ENCODE measurements around the gene VN1R5. TPM values are rescaled to one million over a fixed set of nuclear protein-coding genes. Genes with fewer than 3 reads are reported as not detected.

The VN1R5 gene
- polyA plus RNA-seq, 1 experiment: not detected

DNA sequence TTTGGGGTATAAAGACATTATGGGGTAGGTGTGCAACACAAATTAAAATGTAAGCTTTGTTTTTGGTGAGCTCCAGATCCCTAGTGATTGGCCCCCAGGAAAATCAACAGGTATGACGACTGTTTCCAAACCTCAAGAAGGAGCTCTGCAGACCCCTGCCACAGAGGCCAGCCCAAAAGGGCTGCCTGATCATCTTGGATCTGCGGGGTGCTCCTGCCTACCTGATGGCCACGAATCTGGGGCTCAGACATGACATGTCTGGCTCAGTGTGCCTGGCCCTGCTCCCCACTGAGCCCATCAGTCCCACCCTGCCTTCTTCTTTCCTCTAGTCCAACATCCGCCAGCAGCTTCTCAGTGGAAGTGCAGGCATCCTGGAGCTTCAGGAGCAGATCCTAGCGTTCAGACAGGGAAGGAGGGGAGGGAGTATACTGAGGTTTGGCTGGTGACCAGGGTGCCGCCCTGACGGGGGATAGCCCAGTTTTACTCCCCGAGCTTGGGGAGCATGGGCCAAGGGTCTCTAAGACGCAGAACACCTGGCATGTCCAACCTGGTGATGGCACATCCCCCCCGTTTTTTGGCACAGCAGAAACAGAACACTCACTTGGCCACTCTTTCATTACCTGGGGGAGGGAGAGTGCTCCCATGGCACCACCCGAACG, 44.0 kb downstream of the VN1R5 start:
- ChIA-PET CTCF (interaction anchor here (0.6 kb wide), 1 partner anchor 32 kb away, joined by 3 read pairs; no protein-coding TSS in a partner anchor), POLR2A (no interaction called here)
- H3K4me3 ChIP-seq (ENCODE audit: low read depth, low read length): no peak overlapping the region
- no peak for TF ChIP-seq CTCF (IDR thresholded peaks at IDR 0.05; ENCODE audit: low read depth, low read length)
- H3K9me3 ChIP-seq (ENCODE audit: control insufficient read depth, insufficient read depth, low read length): peaks cover 10% of the 10 kb centered on the region; the same call in 1 of the 2 replicates
- no peak for DNase-seq (ENCODE audit: low read depth, low spot score)
- no peaks in the 10 kb centered on the region for H3K27me3 ChIP-seq (ENCODE audit: control insufficient read depth, insufficient read depth, low read length)
- no peak overlapping the region for H3K27ac ChIP-seq (ENCODE audit: low read depth, low read length)

GRCh38 chr1:247300491-247301175, 44.8 kb downstream of the VN1R5 start:
- CTCF ChIA-PET: no interaction called here
- Histone ChIP-seq H3K27me3 (ENCODE audit: control insufficient read depth, insufficient read depth, low read length) (no peaks in the 10 kb centered on the region), H3K9me3 (ENCODE audit: control insufficient read depth, insufficient read depth, low read length) (peaks cover 10% of the 10 kb centered on the region; the same call in 1 of the 2 replicates), H3K27ac (ENCODE audit: low read depth, low read length) (no peak overlapping the region), H3K4me3 (ENCODE audit: low read depth, low read length) (no peak overlapping the region)
- POLR2A ChIA-PET: no interaction called here
- no peak for DNase-seq (ENCODE audit: low read depth, low spot score)
- TF ChIP-seq CTCF (IDR thresholded peaks at IDR 0.05; ENCODE audit: low read depth, low read length): no peak

DNA sequence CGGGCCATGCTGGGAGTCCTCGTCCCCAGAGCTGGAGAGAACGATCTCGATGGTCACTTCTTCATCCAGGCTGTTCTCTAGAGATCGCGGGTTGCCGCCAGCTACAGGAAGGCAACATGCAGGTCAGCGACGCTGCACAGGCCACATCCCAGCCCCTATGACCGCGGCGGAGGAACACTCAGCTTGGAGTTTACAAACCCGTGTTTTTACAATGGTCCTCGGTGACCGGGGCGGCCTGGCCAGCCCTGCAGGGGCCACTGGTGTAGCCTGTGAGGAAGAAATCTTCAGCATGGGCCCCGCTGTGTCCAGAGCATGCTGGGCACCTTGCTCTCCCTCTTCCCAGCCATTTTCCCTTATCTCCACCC, 45.3 kb downstream of the VN1R5 start:
- no peak overlapping the region for H3K27ac ChIP-seq (ENCODE audit: low read depth, low read length)
- CTCF ChIA-PET: no interaction called here
- TF ChIP-seq CTCF (IDR thresholded peaks at IDR 0.05; ENCODE audit: low read depth, low read length): no peak
- H3K27me3 ChIP-seq (ENCODE audit: control insufficient read depth, insufficient read depth, low read length): no peaks in the 10 kb centered on the region
- POLR2A ChIA-PET: no interaction called here
- no peak for DNase-seq (ENCODE audit: low read depth, low spot score)
- H3K9me3 ChIP-seq (ENCODE audit: control insufficient read depth, insufficient read depth, low read length): peaks cover 10% of the 10 kb centered on the region; the same call in 1 of the 2 replicates
- H3K4me3 ChIP-seq (ENCODE audit: low read depth, low read length): no peak overlapping the region

- H3K4me3 ChIP-seq (ENCODE audit: low read depth, low read length): no peak overlapping the region
- H3K27ac ChIP-seq (ENCODE audit: low read depth, low read length): no peak overlapping the region
- ChIA-PET POLR2A (no interaction called here), CTCF (no interaction called here)
- peaks cover 10% of the 10 kb centered on the region; the same call in 1 of the 2 replicates for H3K9me3 ChIP-seq (ENCODE audit: control insufficient read depth, insufficient read depth, low read length)
- no peak for TF ChIP-seq CTCF (IDR thresholded peaks at IDR 0.05; ENCODE audit: low read depth, low read length)
- no peak for DNase-seq (ENCODE audit: low read depth, low spot score)
- no peaks in the 10 kb centered on the region for H3K27me3 ChIP-seq (ENCODE audit: control insufficient read depth, insufficient read depth, low read length)
Measured at GRCh38 chr1:247303216-247303615, 47.3 kb downstream of the VN1R5 start.

DNA sequence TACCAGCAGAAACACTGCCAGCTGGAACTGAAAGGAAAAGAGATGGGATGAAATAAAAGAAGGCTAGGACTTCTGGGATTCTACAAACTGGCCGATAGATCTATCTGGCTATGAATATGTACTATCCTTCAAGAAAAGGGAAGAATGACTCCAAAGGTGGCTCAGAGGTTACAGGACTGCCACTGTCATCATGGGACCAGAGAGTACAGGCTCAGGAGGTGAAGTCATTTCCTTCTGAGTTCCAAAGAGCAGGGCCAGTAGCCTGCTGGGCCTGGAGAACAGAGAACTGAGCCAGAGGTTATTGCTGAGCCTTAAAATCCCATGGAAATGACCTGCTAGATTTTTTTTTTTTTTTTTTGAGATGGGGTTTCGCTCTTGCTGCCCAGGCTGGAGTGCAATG, 48.2 kb downstream of the VN1R5 start:
- Histone ChIP-seq H3K4me3 (ENCODE audit: low read depth, low read length) (no peak overlapping the region), H3K9me3 (ENCODE audit: control insufficient read depth, insufficient read depth, low read length) (peaks cover 10% of the 10 kb centered on the region; the same call in 1 of the 2 replicates), H3K27me3 (ENCODE audit: control insufficient read depth, insufficient read depth, low read length) (no peaks in the 10 kb centered on the region), H3K27ac (ENCODE audit: low read depth, low read length) (no peak overlapping the region)
- POLR2A ChIA-PET: no interaction called here
- no peak for TF ChIP-seq CTCF (IDR thresholded peaks at IDR 0.05; ENCODE audit: low read depth, low read length)
- no peak for DNase-seq (ENCODE audit: low read depth, low spot score)
- CTCF ChIA-PET: no interaction called here
